H1 (cell line): ENCODE results near the gene PEX3.

Experiments
- EZH2 ChIP-seq: fragments of 200-600 bp; sonication (generic); IDR thresholded peaks from 2 replicates; pipeline ENCODE4 v1.7.1; 2012; ENCODE audit warnings: low read depth, mild to moderate bottlenecking, moderate library complexity, low read length, inconsistent platforms; ENCODE audit not compliant: severe bottlenecking
- POLR2A ChIP-seq, 2 experiments: IDR thresholded peaks; 1 replicate in 1 of 2; 2 replicates in 1 of 2; pipeline ENCODE4 v1.6.1; 2011; ENCODE audit warnings: low read depth in 2 of 2, low read length in 2 of 2, mild to moderate bottlenecking in 2 of 2; ENCODE audit errors: control extremely low read depth in 1 of 2
- SP4 ChIP-seq: IDR thresholded peaks from 2 replicates; pipeline ENCODE4 v1.6.1; 2012; ENCODE audit warnings: low read length, inconsistent platforms
- TF ChIP-seq, protein P1 (sequence below): IDR thresholded peaks from 2 replicates; pipeline ENCODE4 v1.6.1; 2012; ENCODE audit warnings: inconsistent platforms

DNA sequence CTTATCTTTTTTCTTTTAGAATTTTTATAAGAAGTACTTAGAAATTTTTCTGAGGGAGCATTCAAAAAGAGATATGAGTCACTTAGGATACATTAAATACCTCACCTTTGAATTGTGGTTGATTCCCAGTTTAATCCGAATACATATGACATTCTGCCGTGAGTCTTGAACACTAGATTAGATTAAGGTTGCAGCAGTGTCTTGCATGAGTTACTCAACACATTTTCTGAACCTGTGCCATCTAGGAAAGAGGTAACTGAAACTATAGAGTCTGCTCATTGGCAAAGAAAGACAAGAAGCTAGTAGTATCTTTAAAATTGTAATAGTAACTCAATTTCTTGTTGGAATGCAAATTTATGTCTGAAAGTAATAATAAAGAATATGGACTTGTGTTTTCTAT lies 14.9 kb downstream of the PEX3 start:
- TF ChIP-seq POLR2A (IDR thresholded peaks at IDR 0.05; ENCODE audit: control extremely low read depth in 1 of 2, low read depth in 2 of 2, low read length in 2 of 2), result no peak
- TF ChIP-seq, protein P1, sequence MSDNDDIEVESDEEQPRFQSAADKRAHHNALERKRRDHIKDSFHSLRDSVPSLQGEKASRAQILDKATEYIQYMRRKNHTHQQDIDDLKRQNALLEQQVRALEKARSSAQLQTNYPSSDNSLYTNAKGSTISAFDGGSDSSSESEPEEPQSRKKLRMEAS, result no peak
- no peak for TF ChIP-seq EZH2
- no peak for TF ChIP-seq SP4
